ENCODE results near the gene ABCG8. TPM values are rescaled to one million over a fixed set of nuclear protein-coding genes. Genes with fewer than 3 reads are reported as not detected.

ABCG8 gene
- total RNA-seq, 1 donor from 2014 or later, result not detected

DNA sequence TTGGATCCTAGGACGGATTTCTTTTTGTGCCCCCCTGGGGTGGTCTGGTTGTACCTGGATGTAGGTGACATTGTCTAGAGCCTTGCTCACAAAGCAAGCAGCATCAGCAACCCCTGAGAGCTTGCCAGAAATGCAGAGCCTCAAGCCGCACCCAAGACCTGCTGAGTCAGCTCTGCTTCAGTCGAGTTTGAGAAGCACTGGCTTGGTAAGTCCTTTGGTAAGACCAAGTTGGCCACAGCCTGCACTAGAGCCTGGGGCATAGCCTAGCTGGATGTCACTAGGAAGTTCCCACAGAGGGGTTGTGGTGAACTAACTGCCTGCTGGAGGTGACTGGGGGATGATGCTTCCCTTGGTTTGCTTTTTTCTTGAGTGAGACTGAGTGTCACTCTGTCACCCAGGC lies 6.3 kb upstream of the ABCG8 start:
- Mint-ChIP-seq H3K36me3 (ENCODE audit: insufficient read depth) (no peaks in the 10 kb centered on the region), H3K9me3 (ENCODE audit: low read depth) (no peaks in the 10 kb centered on the region), H3K4me1 (ENCODE audit: low read depth) (no peaks in the 10 kb centered on the region), H3K27ac (no peak overlapping the region), H3K27me3 (peaks cover 6% of the 10 kb centered on the region), H3K4me3 (ENCODE audit: low read depth) (no peak overlapping the region)
- TF ChIP-seq, protein P1, sequence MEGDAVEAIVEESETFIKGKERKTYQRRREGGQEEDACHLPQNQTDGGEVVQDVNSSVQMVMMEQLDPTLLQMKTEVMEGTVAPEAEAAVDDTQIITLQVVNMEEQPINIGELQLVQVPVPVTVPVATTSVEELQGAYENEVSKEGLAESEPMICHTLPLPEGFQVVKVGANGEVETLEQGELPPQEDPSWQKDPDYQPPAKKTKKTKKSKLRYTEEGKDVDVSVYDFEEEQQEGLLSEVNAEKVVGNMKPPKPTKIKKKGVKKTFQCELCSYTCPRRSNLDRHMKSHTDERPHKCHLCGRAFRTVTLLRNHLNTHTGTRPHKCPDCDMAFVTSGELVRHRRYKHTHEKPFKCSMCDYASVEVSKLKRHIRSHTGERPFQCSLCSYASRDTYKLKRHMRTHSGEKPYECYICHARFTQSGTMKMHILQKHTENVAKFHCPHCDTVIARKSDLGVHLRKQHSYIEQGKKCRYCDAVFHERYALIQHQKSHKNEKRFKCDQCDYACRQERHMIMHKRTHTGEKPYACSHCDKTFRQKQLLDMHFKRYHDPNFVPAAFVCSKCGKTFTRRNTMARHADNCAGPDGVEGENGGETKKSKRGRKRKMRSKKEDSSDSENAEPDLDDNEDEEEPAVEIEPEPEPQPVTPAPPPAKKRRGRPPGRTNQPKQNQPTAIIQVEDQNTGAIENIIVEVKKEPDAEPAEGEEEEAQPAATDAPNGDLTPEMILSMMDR (IDR thresholded peaks at IDR 0.05; ENCODE audit: unreplicated experiment), result no peak
- no peak for DNase-seq (ENCODE audit: low spot score, unreplicated experiment)

DNA sequence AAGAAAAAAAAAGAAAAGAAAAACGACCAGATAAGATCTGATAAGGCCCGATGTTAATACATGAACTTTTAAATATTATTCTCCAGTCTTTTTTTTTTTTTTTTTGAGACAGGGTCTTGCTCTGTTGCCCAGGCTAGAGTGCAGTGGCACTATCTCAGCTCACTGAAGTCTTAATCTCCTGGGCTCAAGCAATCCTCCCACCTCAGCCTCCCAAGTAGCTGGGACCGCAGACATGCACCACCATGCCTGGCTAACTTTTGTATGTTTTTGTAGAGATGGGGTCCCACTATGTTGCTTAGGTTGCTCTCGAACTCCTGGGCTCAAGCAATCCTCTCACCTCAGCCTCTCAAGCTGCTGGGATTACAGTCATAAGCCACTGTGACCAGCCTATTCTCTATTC lies 1.7 kb upstream of the ABCG8 start:
- TF ChIP-seq, protein P1 (IDR thresholded peaks at IDR 0.05; ENCODE audit: unreplicated experiment), result no peak
- Mint-ChIP-seq H3K27ac (no peak overlapping the region), H3K9me3 (ENCODE audit: low read depth) (no peaks in the 10 kb centered on the region), H3K4me3 (ENCODE audit: low read depth) (no peak overlapping the region), H3K4me1 (ENCODE audit: low read depth) (no peaks in the 10 kb centered on the region), H3K27me3 (peaks cover 5% of the 10 kb centered on the region), H3K36me3 (ENCODE audit: insufficient read depth) (no peaks in the 10 kb centered on the region)
- DNase-seq (ENCODE audit: low spot score, unreplicated experiment), result no peak

DNA sequence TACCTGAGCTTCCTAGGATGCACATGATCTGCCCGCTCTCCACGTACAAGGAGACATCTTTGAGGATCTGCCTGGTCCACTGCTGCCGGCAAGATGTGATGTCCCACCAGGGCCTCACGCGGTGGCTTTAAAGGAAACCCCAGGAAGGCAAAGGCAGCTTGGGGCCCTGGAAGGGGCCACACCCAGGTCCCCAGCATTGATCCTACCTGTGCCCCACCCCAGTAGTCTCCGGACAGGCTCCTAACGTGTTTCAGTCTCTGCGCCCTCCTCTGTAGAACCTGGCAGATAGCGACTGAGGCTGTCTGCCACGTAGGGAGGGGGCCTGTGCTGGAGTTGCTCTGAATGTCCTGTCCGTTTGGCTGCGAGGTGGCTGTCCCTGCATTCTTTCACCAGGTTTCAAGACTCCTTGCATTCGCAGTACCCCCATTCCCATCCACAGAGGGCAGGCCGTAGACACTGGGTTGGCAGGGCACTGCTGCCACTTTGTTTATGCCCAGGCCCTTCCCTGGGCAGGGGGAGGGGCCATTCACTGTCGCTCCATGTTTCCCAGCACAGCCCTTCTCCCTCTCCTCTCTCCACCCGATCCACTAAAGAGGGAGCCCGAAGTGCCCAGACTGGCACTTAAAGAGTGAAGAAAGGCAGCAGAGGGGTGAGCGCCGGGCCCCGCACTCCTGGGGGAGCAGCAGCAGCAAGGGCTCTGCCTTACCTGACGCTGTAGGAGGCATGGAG lies 776 bp upstream of the ABCG8 start:
- no peaks in the 10 kb centered on the region for H3K9me3 Mint-ChIP-seq (ENCODE audit: low read depth)
- H3K27ac Mint-ChIP-seq, result no peak overlapping the region
- H3K36me3 Mint-ChIP-seq (ENCODE audit: insufficient read depth), result no peaks in the 10 kb centered on the region
- no peaks in the 10 kb centered on the region for H3K4me1 Mint-ChIP-seq (ENCODE audit: low read depth)
- peaks cover 5% of the 10 kb centered on the region for H3K27me3 Mint-ChIP-seq
- TF ChIP-seq, protein P1 (IDR thresholded peaks at IDR 0.05; ENCODE audit: unreplicated experiment), result no peak
- no peak for DNase-seq (ENCODE audit: low spot score, unreplicated experiment)
- no peak overlapping the region for H3K4me3 Mint-ChIP-seq (ENCODE audit: low read depth)

DNA sequence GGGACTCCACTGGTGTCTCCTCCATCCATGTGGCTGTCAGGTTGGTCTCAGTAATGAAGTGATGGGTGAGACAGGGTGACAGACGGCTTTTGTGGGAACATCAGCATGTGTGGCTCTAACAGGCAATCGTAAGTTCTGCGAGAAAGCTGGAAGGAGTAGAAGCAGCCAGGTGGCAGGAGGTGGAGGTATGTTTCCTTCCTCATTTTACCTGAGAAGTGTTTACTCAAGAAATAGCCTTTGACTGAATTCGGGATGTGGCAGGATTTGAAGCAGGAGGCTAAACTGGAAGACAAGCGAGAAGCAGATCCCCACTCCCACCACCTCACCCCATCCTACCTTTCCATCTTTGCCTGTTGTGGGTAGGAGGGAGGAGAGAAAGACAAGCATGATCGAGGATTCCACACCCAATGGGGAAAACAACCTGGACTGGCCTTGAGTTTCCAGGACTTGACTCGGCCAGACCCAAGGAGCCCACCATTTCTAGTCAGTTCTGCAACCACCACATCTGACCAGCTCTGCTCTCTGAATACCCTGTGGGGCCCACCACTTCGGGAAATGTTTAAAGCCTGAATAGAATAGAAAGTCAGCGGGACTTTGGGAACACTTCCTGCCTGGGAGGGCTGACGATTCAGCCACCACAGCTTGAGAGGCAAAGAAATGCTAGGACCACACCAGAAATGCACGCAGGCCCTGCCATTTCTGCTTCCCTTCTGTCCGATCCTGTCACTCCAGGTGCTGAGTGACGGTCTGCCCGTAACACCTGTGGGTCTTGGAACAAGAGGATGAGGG lies 1.2 kb downstream of the ABCG8 start:
- H3K36me3 Mint-ChIP-seq (ENCODE audit: insufficient read depth), result no peaks in the 10 kb centered on the region
- no peak overlapping the region for H3K27ac Mint-ChIP-seq
- TF ChIP-seq, protein P1 (IDR thresholded peaks at IDR 0.05; ENCODE audit: unreplicated experiment), result no peak
- no peaks in the 10 kb centered on the region for H3K4me1 Mint-ChIP-seq (ENCODE audit: low read depth)
- H3K27me3 Mint-ChIP-seq, result peaks cover 5% of the 10 kb centered on the region
- DNase-seq (ENCODE audit: low spot score, unreplicated experiment), result no peak
- H3K4me3 Mint-ChIP-seq (ENCODE audit: low read depth), result no peak overlapping the region
- no peaks in the 10 kb centered on the region for H3K9me3 Mint-ChIP-seq (ENCODE audit: low read depth)

DNA sequence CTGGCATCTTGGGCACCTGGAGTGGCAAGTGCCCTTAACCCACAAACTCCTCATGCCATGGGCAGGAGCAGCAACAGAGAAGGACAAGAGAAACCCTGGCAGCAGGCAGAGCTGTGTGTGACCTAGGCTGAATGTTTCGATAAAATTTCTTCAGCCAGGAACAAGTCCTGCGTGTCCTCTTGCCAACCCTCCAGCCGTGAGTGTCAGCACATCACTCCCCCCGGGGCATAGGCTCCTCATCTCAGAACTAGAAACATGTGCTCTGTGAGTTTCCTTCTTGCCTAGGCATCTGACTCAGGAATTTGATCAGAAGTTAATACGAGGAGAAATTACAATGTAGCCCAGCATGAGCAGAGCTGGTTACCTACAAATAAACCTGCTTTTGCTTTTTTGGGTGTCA lies 2.2 kb downstream of the ABCG8 start:
- H3K9me3 Mint-ChIP-seq (ENCODE audit: low read depth), result no peaks in the 10 kb centered on the region
- peaks cover 5% of the 10 kb centered on the region for H3K27me3 Mint-ChIP-seq
- H3K4me3 Mint-ChIP-seq (ENCODE audit: low read depth), result no peak overlapping the region
- TF ChIP-seq, protein P1 (IDR thresholded peaks at IDR 0.05; ENCODE audit: unreplicated experiment), result no peak
- no peak for DNase-seq (ENCODE audit: low spot score, unreplicated experiment)
- no peaks in the 10 kb centered on the region for H3K36me3 Mint-ChIP-seq (ENCODE audit: insufficient read depth)
- no peaks in the 10 kb centered on the region for H3K4me1 Mint-ChIP-seq (ENCODE audit: low read depth)
- H3K27ac Mint-ChIP-seq, result no peak overlapping the region
